IPS DF 19.7 (cell line): ENCODE results near the gene CSNK1G1.
"Not testable (repeated sequence)": the region's sequence is repeated elsewhere in the genome, so short reads cannot be mapped to it uniquely, and the experiment has no call there.

Experiments
- DNase-seq: peaks from one replicate; pipeline ENCODE4 v3.0.0-alpha.2; 2013; ENCODE audit warnings: low read depth, low spot score

CSNK1G1 gene

DNA sequence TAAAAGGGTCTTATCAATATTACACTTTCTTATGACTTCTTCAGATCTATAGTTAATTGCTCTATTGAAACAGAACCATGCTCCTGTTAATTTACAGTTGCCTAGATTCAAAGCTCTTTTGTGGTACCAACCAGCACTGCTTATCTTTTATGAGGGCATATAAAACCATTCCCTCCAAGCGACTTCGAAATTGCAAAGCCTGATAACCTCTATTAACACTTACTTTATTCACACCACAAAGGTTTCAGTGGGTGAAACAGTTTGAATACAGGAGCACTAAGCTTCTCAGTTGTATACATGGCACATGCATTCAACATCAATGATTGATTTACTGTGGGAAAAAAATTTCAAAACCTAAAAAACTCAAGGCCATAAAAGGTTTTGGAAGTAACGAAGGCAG lies 118.3 kb downstream of the CSNK1G1 start:
- DNase-seq, result no peak

DNA sequence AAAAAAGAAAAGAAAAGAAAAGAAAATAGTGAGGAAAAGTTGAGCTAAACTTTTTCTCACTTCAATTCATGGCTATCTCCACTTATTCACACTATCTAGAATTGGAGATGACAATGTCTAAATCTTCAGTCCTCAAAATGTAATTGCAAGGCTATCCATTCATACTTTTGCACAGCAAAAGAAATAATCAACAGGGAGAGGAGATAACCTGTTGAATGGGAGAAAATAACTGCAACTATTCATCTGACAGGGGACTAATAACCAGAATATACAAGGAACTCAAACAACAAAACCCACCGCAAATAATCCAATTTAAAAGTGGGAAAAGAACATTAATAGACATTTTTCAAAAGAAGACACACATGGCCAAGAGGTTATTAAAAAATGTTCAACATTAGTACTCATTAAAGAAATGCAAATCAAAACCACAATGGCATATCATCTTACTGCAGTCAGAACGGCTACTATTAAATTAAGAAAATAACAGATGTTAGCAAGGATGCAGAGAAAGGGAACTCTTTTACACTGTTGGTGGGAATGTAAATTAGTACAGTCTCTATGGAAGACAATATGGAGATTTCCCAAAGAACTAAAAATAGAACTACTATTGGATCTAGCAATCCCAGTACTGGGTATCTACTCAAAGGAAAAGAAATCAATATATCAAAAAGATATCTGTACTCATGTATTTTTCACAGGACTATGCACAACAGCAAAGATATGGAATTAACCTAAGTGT lies 119.6 kb downstream of the CSNK1G1 start:
- DNase-seq, result no peak

DNA sequence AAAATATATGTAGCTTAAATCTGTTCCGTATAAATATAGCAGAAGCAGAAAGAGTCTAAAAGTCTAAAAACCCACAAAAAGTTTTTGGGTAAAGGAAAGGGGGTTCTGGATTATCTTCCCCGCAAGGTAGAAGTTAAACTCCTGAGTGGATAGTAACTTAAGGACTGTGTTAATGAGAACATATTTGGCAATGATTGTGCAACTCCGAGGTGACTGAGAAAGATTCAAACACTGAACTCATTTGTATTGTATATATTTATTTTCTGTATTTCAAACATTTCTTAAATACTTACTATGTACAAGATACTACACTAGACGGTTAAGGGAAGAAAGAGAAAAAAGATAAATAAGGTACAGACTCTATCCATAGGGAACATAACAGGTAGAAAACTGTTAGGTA lies 120.4 kb downstream of the CSNK1G1 start:
- no peak for DNase-seq

DNA sequence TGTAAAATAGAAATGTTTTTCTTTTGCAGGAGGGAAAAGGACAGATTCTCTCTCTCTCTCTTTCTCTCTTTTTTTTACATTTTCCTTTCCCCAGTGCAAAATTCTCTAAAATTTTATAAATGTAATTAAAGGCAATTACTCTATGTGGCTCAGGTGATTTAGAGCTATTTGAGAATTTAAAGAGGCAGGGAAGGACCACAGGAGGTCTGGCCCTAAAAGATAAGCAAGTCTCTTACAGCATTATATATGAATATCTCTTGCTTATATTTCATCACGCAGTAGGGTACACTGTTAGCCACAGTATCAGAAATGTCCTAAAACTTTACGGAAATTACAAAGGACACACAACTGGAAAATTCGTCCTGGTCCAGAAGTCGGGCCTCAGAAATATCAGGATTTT lies 122.7 kb downstream of the CSNK1G1 start:
- DNase-seq, result no peak

DNA sequence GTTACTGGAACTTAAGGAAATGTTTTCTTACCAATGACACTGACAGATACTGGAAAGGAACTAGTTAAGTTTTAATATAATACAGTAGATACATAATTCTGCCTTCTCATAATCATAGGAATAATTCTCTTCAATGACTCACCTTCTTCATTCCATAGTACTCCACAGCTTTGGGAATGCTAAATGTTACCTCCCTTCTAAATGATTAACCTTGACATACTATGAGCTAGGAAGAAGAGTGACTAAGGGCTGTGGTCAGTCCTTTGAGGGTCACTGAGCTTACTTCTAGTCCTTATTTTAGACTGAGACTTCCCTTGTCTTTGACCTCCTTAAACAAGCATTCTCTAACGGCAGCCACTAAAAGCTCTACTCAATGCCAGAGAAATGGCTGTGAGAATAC lies 123.6 kb downstream of the CSNK1G1 start:
- DNase-seq, result no peak

DNA sequence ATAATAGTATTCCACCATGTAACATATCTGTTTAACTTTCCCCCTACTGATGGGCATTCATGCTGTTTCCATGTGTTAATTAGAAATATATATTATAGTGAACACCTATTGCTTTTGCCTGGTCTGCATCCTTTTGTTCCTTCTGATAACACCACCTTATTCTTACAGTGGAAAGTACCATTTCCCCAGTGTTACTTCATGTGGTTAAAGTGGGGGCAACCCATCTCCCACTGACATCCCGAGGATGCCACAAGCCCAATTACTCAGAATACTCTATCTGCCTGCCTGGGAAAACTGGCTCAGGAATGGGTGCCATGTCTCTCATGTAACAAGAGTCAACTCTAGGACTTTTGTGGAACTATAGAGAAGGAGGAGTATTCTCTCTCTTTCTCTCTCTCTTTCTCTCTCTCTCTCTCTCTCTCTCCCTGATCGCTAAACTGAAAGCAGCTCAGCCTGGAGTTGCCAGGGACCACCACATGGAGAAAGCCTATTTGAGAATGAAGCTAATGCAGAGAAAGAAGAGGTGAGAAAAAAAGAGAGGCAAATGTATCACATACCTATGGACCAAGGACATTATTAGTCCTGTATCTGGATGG lies 126.7 kb downstream of the CSNK1G1 start:
- DNase-seq, result no peak

DNA sequence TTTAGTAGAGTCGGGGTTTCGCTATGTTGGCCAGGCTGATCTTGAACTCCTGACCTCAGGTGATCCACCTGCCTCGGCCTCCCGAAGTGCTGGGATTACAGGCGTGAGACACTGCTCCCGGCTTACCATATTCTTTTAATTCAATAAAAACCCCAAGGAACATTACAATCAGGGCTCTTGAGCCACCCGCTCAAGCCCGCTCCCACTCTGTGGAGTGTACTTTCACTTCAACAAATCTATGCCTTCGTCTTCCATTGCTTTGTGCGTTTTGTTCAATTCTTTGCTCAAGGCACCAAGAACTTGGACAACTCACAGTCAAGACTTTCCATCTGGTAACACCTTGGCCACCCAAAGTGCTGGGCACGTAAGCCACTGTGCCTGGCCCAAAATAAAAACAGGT lies 130.2 kb downstream of the CSNK1G1 start:
- no peak for DNase-seq

DNA sequence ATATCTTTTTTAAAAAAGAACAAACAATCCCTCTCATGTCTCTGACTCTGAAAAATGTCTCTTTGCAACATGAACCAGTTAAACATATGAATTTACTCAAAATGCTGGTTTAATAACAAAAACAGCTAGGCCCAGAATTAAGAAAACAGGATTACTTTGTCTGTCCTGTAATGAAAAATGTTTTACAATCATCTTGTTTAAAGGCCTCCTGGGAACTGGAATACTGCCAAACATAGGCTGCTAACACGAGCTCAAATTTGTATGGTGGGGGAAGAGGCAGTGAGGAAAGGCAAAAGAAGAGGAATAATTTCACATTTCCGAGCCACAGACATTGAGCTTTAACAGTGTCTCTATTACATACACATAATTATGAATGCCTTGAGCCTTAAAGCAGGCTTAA lies 131.5 kb downstream of the CSNK1G1 start:
- no peak for DNase-seq

DNA sequence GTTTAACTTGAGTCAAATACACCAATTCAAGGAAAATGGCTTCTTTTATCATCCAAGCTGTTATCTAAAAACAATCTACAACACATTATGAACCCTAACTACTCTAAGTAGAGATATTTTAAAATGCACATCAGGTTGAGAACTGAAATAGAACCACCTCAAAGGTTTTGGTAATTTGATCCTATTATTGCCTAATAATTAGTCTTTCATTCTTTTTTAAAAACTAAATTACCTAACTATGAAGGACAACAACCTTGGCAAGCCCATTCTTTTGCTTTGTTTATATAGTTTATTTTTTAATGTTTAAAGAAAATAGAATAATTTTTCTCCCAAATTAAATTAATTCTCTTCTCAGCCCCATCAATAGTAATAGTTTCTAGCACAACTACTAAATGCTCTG lies 132.1 kb downstream of the CSNK1G1 start:
- DNase-seq, result no peak

DNA sequence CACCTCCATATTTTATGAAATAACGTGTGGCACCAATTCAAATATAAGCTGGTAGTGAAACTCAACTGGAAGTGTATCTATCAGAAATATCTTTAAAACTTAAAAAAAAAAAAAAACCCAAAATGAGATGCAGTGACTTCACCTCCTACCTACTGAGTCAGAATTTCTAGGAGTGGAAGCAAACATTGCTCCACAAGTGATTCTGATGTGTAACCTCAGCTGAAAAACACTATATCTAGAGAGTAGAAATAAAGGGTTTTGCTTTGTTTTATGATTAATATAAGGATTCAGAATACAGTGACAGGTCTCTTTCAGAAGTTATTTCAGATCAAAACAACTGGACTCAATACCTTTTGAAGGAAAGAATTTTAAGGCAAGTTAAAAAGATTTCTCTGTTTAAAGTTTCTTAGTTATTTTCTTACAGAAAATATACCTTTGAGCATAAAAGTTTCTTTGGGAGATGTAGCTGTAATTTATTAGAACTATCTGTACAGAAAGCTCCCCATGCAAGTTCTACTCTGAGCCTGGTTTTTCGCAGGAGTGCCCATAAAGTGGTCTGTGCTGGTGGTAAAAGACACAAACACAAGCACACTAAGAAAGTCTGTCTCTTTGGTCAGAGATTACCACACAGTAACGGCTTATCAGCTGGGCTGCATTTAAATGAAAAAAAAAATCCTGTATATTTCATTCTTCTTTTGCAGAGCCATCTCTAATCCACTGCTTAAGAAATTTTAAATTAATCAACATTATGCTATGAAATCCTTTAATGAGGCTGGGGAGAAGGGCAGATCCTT lies 133.2 kb downstream of the CSNK1G1 start:
- DNase-seq, result no peak

DNA sequence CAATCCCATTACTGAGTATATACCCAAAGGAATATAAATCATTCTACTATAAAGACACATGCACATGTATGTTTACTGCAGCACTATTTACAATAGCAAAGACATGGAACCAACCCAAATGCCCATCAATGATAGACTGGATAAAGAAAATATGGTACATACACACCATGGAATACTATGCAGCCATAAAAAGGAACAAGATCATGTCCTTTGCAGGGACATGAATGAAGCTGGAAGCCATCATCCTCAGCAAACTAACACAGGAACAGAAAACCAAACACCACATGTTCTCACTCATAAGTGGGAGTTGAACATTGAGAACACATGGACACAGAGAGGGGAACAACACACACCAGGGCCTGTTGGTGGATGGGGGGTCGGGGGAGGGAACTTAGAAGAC lies 134.1 kb downstream of the CSNK1G1 start:
- not testable (repeated sequence) for DNase-seq

DNA sequence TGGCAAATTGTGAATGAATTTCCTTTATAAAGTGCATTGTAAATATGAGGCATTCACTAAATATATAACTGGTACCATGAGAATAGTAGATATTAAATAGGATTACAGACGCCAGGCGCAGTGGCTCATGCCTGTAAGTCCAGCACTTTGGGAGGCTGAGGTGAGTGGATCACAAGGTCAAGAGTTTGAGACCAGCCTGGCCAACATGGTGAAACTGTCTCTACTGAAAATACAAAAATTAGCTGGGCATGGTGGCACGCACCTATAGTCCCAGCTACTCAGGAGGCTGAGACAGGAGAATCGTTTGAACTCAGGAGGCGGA lies 138.6 kb downstream of the CSNK1G1 start:
- DNase-seq, result not testable (repeated sequence)

DNA sequence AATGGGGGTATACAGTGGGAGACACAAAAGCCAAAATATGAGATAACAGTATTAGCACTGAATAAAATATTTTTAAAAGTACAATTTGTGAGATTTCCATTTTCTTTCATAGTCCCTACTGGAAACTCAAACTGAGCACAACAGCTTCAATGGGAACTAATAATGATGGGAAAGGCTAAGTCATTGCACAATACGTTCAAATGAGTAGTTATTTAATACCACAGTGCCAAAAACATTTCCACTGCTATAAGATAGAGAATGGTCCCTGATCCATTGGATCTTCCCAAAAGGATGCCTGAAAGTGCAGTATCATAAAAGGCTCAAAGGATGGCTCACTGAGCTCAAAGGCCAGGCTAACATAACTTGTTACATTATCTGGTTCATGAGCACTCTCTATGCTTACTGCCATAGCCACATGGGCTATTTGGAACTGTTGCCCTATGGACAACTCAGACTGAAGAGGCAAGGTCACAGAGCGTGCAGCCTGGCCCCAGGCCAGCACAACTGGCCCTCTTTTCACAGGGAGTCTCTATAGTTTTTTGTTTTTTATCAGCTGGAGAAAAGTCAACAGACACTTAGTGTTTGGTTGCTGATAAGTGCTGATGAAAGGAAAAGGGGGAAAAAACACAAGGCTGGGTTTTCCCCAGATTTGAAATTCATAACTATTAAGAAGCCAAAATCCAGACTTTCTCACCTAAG lies 139.1 kb downstream of the CSNK1G1 start:
- no peak for DNase-seq

DNA sequence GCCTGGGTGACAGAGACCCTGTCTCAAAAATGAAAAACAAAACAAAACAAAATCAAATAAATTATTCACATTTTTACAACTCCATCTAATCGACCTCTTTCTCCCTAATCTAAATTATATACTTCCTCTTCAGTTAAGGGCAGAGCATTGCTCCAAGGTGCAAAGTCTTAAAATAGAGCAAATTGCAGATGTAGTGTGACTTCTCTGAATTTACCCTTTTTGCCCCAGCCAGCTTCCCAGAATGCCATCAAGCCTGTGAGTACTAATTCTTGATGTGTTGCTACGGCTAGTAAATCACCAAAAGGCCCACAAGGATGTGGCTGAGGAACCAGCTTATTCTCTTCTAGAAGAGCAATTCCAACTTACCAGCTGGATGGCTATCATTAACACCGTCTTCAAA lies 139.8 kb downstream of the CSNK1G1 start:
- no peak for DNase-seq

DNA sequence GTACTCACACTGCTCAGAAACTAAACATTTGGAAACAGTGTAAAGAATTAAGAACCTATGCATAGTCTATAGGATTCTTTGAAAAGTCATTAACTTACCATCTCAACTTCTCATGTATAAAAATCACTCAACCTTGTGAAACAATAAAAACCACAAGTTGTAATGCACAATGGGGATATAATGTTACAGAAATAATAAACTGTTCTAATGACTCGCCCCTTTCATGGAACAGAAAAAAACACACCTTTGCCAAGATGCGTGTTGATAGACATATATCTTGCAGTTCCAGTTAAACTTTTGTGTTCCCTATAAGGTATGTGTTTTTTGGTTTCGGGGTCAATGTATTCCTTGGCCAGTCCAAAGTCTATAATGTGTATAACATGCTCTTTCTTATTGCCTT lies 142.3 kb downstream of the CSNK1G1 start:
- no peak for DNase-seq

DNA sequence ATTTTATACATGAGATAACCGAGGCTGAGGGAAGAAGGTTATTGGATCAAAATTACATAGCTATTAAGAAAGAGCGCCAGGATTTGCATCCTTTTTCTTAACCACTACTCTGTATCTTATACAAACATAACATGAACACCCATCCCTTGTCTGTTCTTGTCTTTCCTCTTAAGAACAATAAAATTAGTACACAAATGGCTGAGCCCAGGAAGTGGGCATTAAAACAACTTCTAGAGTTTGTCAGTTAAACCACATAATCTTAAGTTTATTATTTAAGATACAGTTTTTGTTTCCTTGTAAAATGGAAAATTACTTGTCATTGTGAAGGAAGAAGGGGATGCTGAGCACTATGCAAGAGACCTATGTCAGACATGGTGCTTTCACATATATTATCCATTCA lies 144.3 kb downstream of the CSNK1G1 start:
- DNase-seq, result no peak

DNA sequence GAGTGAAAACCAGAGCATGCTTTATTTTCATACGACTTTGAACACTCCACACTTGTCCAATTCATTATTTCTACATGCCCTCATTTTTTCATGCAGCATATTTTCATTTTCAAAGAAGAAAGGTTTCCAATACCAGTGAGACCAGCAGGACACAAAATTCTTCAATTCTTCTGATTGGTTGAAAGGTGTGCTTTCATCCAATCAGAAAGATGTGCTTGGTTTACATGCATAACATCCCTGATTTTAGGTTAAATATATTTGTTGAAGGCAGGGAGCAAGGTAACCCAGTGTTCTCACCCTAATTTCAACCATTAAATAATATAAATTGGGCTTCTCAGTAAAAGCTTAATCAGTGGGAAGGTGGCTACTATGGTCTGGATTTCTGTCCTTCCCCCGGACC lies 145.6 kb downstream of the CSNK1G1 start:
- DNase-seq, result no peak

DNA sequence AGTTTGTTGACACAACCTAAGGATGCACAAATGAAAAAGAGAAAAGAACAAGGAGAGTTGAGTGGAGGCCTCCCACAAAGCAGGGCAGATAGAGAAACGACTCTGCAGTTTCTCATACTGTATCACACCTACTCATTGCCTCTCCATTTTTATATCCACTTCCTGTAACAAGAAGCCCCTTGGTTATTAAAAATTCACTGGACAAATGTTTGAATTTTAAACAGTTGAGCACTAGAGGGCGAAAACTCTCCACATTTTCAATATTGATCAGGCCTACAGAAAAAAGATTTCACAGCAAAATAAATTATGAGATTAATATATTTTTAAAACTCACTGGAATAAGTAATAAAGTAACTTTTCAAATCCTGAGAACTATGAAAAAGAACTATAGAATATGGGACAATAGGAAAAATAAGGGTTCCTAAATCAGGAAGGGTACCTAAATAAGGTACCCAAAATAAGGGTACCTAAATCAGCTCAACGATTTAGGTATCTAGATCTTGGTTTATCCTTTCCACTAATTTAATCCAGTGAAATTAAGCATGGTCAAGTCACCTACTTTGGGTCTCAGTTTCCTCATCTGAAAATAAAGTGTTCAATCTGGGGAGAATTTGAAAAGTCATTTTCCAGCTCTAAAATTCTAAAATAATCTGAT lies 146.2 kb downstream of the CSNK1G1 start:
- DNase-seq, result no peak

DNA sequence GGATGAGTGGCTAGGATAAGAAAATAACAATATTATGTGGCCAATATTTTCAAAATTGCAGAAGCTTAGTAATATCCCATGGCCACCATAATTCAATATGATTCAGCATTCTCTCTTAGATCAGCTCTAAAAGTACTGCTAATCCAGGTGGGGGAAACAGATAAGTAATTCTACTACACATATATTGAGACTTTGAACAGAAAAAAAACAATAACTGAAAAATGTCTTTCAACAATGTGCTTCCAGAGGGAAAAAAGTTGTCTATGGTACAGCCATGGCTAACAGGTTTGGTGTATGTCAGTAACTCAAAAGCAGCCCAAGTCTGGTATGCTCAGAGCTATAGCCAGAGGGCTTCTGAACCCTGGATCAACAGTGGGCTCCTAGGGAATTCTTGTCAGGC lies 150.8 kb downstream of the CSNK1G1 start:
- no peak for DNase-seq

DNA sequence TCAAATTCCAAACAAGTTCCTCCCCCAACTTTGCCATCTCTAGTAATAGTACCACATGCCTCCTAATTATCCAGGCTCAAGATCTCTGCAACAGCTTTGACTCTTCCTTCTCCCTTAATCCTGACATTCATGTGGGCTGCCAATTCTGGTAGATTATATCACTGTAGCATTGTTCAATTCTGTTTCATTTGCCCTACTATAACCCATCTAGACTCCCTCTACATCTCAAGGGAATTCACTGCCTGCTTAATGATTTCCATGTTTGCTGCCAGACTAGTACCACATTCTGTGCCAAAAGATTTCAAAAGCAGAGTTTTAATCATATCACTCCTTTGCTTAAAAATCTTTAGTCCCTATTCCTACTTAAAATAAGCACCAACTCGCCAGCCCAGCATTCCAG lies 158.5 kb downstream of the CSNK1G1 start:
- DNase-seq, result no peak

DNA sequence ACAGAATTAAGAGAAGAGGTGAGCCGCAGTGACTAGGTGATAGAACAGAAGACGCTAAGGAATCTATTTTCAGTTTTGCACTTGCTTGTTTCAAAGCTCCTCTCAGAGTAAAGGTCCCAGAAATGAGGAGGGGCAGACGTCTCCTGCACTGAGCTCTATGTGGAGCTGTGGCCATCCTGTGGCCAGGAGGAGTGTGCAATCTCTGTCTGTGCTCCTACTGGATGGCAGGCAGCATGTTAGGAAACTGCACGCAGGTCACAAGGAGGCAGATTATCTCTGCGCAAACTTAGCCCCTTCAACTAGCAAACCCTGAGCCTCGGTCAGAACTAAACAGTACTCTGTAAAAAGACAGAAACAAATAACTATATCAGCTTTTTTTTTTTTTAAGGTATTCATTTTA lies 162.0 kb downstream of the CSNK1G1 start:
- DNase-seq, result no peak
